ENCODE results near the gene NMNAT3. TPM values are rescaled to one million over a fixed set of nuclear protein-coding genes. Genes with fewer than 3 reads are reported as not detected.

The NMNAT3 gene
- total RNA-seq, 1 experiment from 2014 or later: 4.8 TPM

- BruUV-seq (replicated peaks): no TSS peak
Measured at GRCh38 chr3:139671107-139671506, 6.7 kb downstream of the NMNAT3 start.

DNA sequence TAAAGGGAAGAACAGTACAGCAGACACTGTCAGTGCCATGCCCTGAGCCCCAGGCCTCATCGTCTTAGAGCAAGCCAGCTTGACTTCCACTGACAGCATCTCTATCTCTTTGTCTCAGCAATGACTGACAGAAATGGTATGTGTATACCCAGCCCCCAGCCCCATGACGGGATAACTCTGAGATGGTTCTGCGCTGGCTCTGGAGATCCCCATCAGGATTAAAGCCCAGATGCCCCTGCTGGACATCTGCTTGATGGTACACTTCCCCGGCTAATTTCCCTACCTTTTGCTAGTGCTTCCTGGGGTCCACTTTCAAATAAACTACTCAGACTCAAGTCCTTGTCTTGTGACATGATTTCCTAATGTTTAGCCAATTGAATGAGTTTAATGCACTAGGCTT lies 7.6 kb downstream of the NMNAT3 start:
- H3K36me3 ChIP-seq (ENCODE audit: low read depth, low read length): no peaks in the 10 kb centered on the region
- H3K27ac ChIP-seq (ENCODE audit: low read length): no peak overlapping the region
- ChIA-PET CTCF (no interaction called here), POLR2A (ENCODE audit: unreplicated experiment) (no interaction called here)
- H3K4me3 ChIP-seq (ENCODE audit: low read length): no peak overlapping the region
- no peak overlapping the region for H3K4me2 ChIP-seq (ENCODE audit: low read length)
- H3K4me1 ChIP-seq (ENCODE audit: insufficient read depth, low read length): no peaks in the 10 kb centered on the region
- no peaks in the 10 kb centered on the region for H3K9me2 ChIP-seq (replicated peaks; ENCODE audit: low read length)
- TF ChIP-seq CTCF (conservative IDR thresholded peaks at IDR 0.05; ENCODE audit: low read depth, low read length) (no peak), EZH2 (IDR thresholded peaks at IDR 0.05; ENCODE audit: low read length, unreplicated experiment) (no peak), EZH2phosphoT487 (IDR thresholded peaks at IDR 0.05; ENCODE audit: borderline replicate concordance, low read length) (no peak)
- no peak for DNase-seq
- intact Hi-C loops (cut with micrococcal nuclease): no loop called here
- H3F3A ChIP-seq (ENCODE audit: low read length, unreplicated experiment): no peaks in the 10 kb centered on the region
- H3K79me2 ChIP-seq (ENCODE audit: low read length): no peaks in the 10 kb centered on the region
- H3K9me3 ChIP-seq (ENCODE audit: low read length): no peaks in the 10 kb centered on the region
- no TSS peak for BruUV-seq (replicated peaks)
- no peak overlapping the region for H2AFZ ChIP-seq (ENCODE audit: low read length)
- ATAC-seq: no peak
- no peaks in the 10 kb centered on the region for H3K27me3 ChIP-seq (ENCODE audit: low read length)
- no peak overlapping the region for H3K9ac ChIP-seq (ENCODE audit: low read length)
- no peaks in the 10 kb centered on the region for H4K20me1 ChIP-seq (ENCODE audit: low read length)

More at GRCh38 chr3:139671107-139671506, 6.7 kb downstream of the NMNAT3 start:
- Histone ChIP-seq H3K4me1 (ENCODE audit: insufficient read depth, low read length) (no peaks in the 10 kb centered on the region), H2AFZ (ENCODE audit: low read length) (no peak overlapping the region), H3F3A (ENCODE audit: low read length, unreplicated experiment) (no peaks in the 10 kb centered on the region), H4K20me1 (ENCODE audit: low read length) (no peaks in the 10 kb centered on the region), H3K9me3 (ENCODE audit: low read length) (no peaks in the 10 kb centered on the region), H3K9me2 (replicated peaks; ENCODE audit: low read length) (no peaks in the 10 kb centered on the region), H3K27me3 (ENCODE audit: low read length) (no peaks in the 10 kb centered on the region), H3K36me3 (ENCODE audit: low read depth, low read length) (no peaks in the 10 kb centered on the region), H3K4me2 (ENCODE audit: low read length) (no peak overlapping the region), H3K9ac (ENCODE audit: low read length) (no peak overlapping the region), H3K27ac (ENCODE audit: low read length) (no peak overlapping the region), H3K79me2 (ENCODE audit: low read length) (no peaks in the 10 kb centered on the region), H3K4me3 (ENCODE audit: low read length) (no peak overlapping the region)
- no peak for ATAC-seq
- CTCF ChIA-PET: no interaction called here
- intact Hi-C loops (cut with micrococcal nuclease): no loop called here
- no peak for DNase-seq
- POLR2A ChIA-PET (ENCODE audit: unreplicated experiment): no interaction called here
- TF ChIP-seq EZH2 (IDR thresholded peaks at IDR 0.05; ENCODE audit: low read length, unreplicated experiment) (no peak), EZH2phosphoT487 (IDR thresholded peaks at IDR 0.05; ENCODE audit: borderline replicate concordance, low read length) (no peak), CTCF (conservative IDR thresholded peaks at IDR 0.05; ENCODE audit: low read depth, low read length) (no peak)

- H3K4me1 ChIP-seq (ENCODE audit: insufficient read depth, low read length): no peaks in the 10 kb centered on the region
- BruUV-seq (replicated peaks): no TSS peak
- H3K4me2 ChIP-seq (ENCODE audit: low read length): no peak overlapping the region
- H3K4me3 ChIP-seq (ENCODE audit: low read length): no peak overlapping the region
- H3K9me3 ChIP-seq (ENCODE audit: low read length): no peaks in the 10 kb centered on the region
- H4K20me1 ChIP-seq (ENCODE audit: low read length): no peaks in the 10 kb centered on the region
- POLR2A ChIA-PET (ENCODE audit: unreplicated experiment): no interaction called here
- H3K36me3 ChIP-seq (ENCODE audit: low read depth, low read length): no peaks in the 10 kb centered on the region
- H3K27me3 ChIP-seq (ENCODE audit: low read length): no peaks in the 10 kb centered on the region
- DNase-seq: no peak
- TF ChIP-seq EZH2 (IDR thresholded peaks at IDR 0.05; ENCODE audit: low read length, unreplicated experiment): no peak
- TF ChIP-seq CTCF (conservative IDR thresholded peaks at IDR 0.05; ENCODE audit: low read depth, low read length): no peak
- no peak for TF ChIP-seq EZH2phosphoT487 (IDR thresholded peaks at IDR 0.05; ENCODE audit: borderline replicate concordance, low read length)
- H3K27ac ChIP-seq (ENCODE audit: low read length): no peak overlapping the region
- no peak overlapping the region for H3K9ac ChIP-seq (ENCODE audit: low read length)
- no peak overlapping the region for H2AFZ ChIP-seq (ENCODE audit: low read length)
- no peaks in the 10 kb centered on the region for H3K9me2 ChIP-seq (replicated peaks; ENCODE audit: low read length)
- no peak for ATAC-seq
- no peaks in the 10 kb centered on the region for H3K79me2 ChIP-seq (ENCODE audit: low read length)
- no peaks in the 10 kb centered on the region for H3F3A ChIP-seq (ENCODE audit: low read length, unreplicated experiment)
- intact Hi-C loops (cut with micrococcal nuclease): no loop called here
- CTCF ChIA-PET: no interaction called here
Measured at GRCh38 chr3:139668332-139668731, 9.4 kb downstream of the NMNAT3 start.
